ENCODE results near the gene ELP5.

Gene ELP5

DNA sequence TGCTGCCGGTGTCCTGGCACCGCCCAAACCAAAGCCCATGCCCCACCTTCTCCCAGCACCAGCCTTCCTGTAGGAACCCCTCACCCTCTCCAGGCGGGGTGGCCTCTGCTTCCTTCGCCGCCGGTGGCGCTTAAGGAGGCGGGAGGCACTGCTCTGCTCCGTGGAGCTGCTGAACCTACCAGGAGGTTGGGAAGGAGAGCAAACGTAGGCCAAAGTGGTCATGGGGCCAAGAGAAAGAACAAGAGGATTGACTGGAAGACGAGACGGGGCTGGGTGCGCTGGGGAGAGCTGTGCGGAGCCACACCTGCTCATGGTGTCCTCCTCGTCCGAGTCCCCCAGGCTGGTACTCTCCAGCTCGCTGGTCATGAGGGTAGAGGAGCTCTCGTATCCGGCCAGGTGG is 22.5 kb upstream of the ELP5 start:
- Histone ChIP-seq H3K27me3 (ENCODE audit: insufficient read depth, poor library complexity, severe bottlenecking) (no peaks in the 10 kb centered on the region), H3K27ac (replicated peaks) (no peak overlapping the region), H3K4me3 (replicated peaks; ENCODE audit: insufficient read depth, low read length) (no peak overlapping the region)
- DNase-seq (ENCODE audit: low read depth in 1 of 2, low spot score in 1 of 2) = no peak
- TF ChIP-seq CTCF (IDR thresholded peaks at IDR 0.05; ENCODE audit: insufficient read depth, low read length) = no peak
- TF ChIP-seq GABPA (IDR thresholded peaks at IDR 0.05; ENCODE audit: low read depth) = no peak
- no peak for TF ChIP-seq SPI1 (IDR thresholded peaks at IDR 0.05; ENCODE audit: borderline replicate concordance, low read depth)
- TF ChIP-seq, protein P1, sequence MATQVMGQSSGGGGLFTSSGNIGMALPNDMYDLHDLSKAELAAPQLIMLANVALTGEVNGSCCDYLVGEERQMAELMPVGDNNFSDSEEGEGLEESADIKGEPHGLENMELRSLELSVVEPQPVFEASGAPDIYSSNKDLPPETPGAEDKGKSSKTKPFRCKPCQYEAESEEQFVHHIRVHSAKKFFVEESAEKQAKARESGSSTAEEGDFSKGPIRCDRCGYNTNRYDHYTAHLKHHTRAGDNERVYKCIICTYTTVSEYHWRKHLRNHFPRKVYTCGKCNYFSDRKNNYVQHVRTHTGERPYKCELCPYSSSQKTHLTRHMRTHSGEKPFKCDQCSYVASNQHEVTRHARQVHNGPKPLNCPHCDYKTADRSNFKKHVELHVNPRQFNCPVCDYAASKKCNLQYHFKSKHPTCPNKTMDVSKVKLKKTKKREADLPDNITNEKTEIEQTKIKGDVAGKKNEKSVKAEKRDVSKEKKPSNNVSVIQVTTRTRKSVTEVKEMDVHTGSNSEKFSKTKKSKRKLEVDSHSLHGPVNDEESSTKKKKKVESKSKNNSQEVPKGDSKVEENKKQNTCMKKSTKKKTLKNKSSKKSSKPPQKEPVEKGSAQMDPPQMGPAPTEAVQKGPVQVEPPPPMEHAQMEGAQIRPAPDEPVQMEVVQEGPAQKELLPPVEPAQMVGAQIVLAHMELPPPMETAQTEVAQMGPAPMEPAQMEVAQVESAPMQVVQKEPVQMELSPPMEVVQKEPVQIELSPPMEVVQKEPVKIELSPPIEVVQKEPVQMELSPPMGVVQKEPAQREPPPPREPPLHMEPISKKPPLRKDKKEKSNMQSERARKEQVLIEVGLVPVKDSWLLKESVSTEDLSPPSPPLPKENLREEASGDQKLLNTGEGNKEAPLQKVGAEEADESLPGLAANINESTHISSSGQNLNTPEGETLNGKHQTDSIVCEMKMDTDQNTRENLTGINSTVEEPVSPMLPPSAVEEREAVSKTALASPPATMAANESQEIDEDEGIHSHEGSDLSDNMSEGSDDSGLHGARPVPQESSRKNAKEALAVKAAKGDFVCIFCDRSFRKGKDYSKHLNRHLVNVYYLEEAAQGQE (IDR thresholded peaks at IDR 0.05; ENCODE audit: insufficient replicate concordance, low read depth) = no peak
- TF ChIP-seq POLR2AphosphoS5 (IDR thresholded peaks at IDR 0.05; ENCODE audit: low read depth) = no peak

GRCh38 chr17:7232114-7232513 is 19.9 kb upstream of the ELP5 start:
- no peak for DNase-seq (ENCODE audit: low read depth in 1 of 2, low spot score in 1 of 2)
- H3K27me3 ChIP-seq (ENCODE audit: insufficient read depth, poor library complexity, severe bottlenecking) = no peaks in the 10 kb centered on the region
- no peak overlapping the region for H3K4me3 ChIP-seq (replicated peaks; ENCODE audit: insufficient read depth, low read length)
- TF ChIP-seq SPI1 (IDR thresholded peaks at IDR 0.05; ENCODE audit: borderline replicate concordance, low read depth) (no peak), POLR2AphosphoS5 (IDR thresholded peaks at IDR 0.05; ENCODE audit: low read depth) (no peak), GABPA (IDR thresholded peaks at IDR 0.05; ENCODE audit: low read depth) (no peak), CTCF (IDR thresholded peaks at IDR 0.05; ENCODE audit: insufficient read depth, low read length) (no peak)
- TF ChIP-seq, protein P1 (IDR thresholded peaks at IDR 0.05; ENCODE audit: insufficient replicate concordance, low read depth) = no peak
- H3K27ac ChIP-seq (replicated peaks) = no peak overlapping the region

DNA sequence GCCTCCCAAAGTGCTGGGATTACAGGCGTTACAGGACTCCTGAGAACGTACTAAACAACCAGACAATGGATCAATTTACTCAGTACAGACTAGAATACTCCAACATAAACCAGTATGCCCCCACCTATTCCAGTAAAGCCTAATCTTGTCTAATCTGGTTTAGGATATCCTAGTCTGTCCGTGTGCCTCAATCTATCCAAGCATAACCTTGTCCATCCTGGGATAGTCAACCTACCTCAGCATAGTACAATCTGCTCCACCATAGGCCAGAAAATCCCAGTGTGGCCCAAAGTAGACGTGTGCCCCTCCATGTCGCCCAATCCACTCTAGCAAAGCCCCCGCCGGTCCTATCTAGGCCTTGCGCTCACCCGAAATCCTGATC is 18.3 kb upstream of the ELP5 start:
- DNase-seq (ENCODE audit: low read depth in 1 of 2, low spot score in 1 of 2) = no peak
- peak overlapping the region; percentile 82 for H3K27ac ChIP-seq (replicated peaks)
- no peaks in the 10 kb centered on the region for H3K27me3 ChIP-seq (ENCODE audit: insufficient read depth, poor library complexity, severe bottlenecking)
- no peak for TF ChIP-seq GABPA (IDR thresholded peaks at IDR 0.05; ENCODE audit: low read depth)
- no peak for TF ChIP-seq POLR2AphosphoS5 (IDR thresholded peaks at IDR 0.05; ENCODE audit: low read depth)
- TF ChIP-seq, protein P1 (IDR thresholded peaks at IDR 0.05; ENCODE audit: insufficient replicate concordance, low read depth) = no peak
- no peak for TF ChIP-seq SPI1 (IDR thresholded peaks at IDR 0.05; ENCODE audit: borderline replicate concordance, low read depth)
- no peak for TF ChIP-seq CTCF (IDR thresholded peaks at IDR 0.05; ENCODE audit: insufficient read depth, low read length)
- peak overlapping the region; percentile 68 for H3K4me3 ChIP-seq (replicated peaks; ENCODE audit: insufficient read depth, low read length)
